HCT116 (cell line): ENCODE results near the gene PDCD2L. TPM values are rescaled to one million over a fixed set of nuclear protein-coding genes. Genes with fewer than 3 reads are reported as not detected.
A peak's percentile ranks its signal among the peaks of the same experiment; 100 is the strongest.

Experiments used
- ATAC-seq: fragments of 200-7000 bp; cut with Tn5 transposase; 2 replicates; pipeline ENCODE4 v1.9.1; 2020; ENCODE audit warnings: mild to moderate bottlenecking, moderate library complexity
- BruUV-seq: library from RNA; stranded (reverse); fragments of 400-500 nt; replicated peaks from 2 replicates; lab custom pipeline; 2021; lab: Mats Ljungman, UMichigan
- CTCF ChIA-PET: fragments of 300-600 bp; sonication (Branson Sonifier 250); formaldehyde crosslinking; loops from one replicate; lab custom pipeline; 2021; ENCODE audit warnings: antibody characterized with exemption; lab: Charles Lee
- POLR2A ChIA-PET: fragments of 300-600, 350-600 bp; sonication (Branson Sonifier 250); formaldehyde crosslinking; loops from one replicate; lab custom pipeline; 2021; ENCODE audit warnings: antibody characterized with exemption; lab: Charles Lee
- RAD21 ChIA-PET, 2 experiments: fragments of 300-600 bp; sonication (Branson Sonifier 250); formaldehyde crosslinking; loops; one replicate each; lab custom pipeline; 2023; ENCODE audit warnings: low total read pairs in 2 of 2; ENCODE audit not compliant: uncharacterized antibody in 2 of 2, unreplicated experiment in 2 of 2, low non-redundant PET in 1 of 2; lab: Charles Lee
- DNase-seq: peaks from one replicate; pipeline ENCODE4 v3.0.0-alpha.2; 2010; ENCODE audit warnings: low read depth, low spot score
- H2AFZ ChIP-seq: fragments of 200-600 bp; shearing (Covaris generic), sonication (generic); 2 replicates; pipeline ENCODE4 v1.6.1; 2017; ENCODE audit warnings: low read depth, mixed run types, mixed read lengths, antibody characterized with exemption, low read length; ENCODE audit not compliant: poor library complexity, severe bottlenecking
- H3K27ac ChIP-seq: 2 replicates; pipeline ENCODE4 v1.5.1; 2012; ENCODE audit warnings: low read depth, low read length
- H3K27me3 ChIP-seq: fragments of 200-600 bp; sonication (generic); 2 replicates; pipeline ENCODE4 v1.6.1; 2016; ENCODE audit warnings: mixed run types, low read length, mixed read lengths; ENCODE audit not compliant: insufficient read depth
- H3K36me3 ChIP-seq, 2 experiments: fragments of 200-500 bp in 1 of 2; fragments of 200-600 bp in 1 of 2; sonication (Bioruptor generic) in 1 of 2; sonication (generic) in 1 of 2; 2 replicates each; pipeline versions ENCODE4 v1.5.1 to v1.6.1; 2014 to 2016; ENCODE audit warnings: low read length in 2 of 2, inconsistent platforms in 1 of 2, mixed read lengths in 1 of 2, mixed run types in 1 of 2; ENCODE audit not compliant: insufficient read depth in 2 of 2, control insufficient read depth in 1 of 2
- H3K4me1 ChIP-seq, 2 experiments: fragments of 200-600 bp in 1 of 2; sonication (generic) in 1 of 2; 2 replicates each; pipeline versions ENCODE4 v1.5.1 to v1.6.1; 2012 to 2017; ENCODE audit warnings: low read length in 2 of 2, inconsistent platforms in 1 of 2, mild to moderate bottlenecking in 1 of 2, mixed read lengths in 1 of 2, mixed run types in 1 of 2, moderate library complexity in 1 of 2; ENCODE audit not compliant: insufficient read depth in 2 of 2, control insufficient read depth in 1 of 2
- H3K4me2 ChIP-seq: fragments of 200-600 bp; sonication (generic); 2 replicates; pipeline ENCODE4 v1.6.1; 2017; ENCODE audit warnings: mixed run types, low read length, mixed read lengths
- H3K4me3 ChIP-seq, 2 experiments: fragments of 200-600 bp in 1 of 2; sonication (generic) in 1 of 2; replicated peaks in 1 of 2; 2 replicates each; pipeline ENCODE4 v1.5.1; 2011 to 2016; ENCODE audit warnings: low read length in 2 of 2, control low read depth in 1 of 2, low read depth in 1 of 2, mild to moderate bottlenecking in 1 of 2, mixed read lengths in 1 of 2, mixed run types in 1 of 2
- H3K79me2 ChIP-seq: fragments of 200-600 bp; sonication (generic); 2 replicates; pipeline ENCODE4 v1.6.1; 2017; ENCODE audit warnings: mild to moderate bottlenecking, mixed run types, low read length, moderate library complexity, mixed read lengths; ENCODE audit not compliant: insufficient read depth
- H3K9ac ChIP-seq: fragments of 200-600 bp; sonication (generic); 2 replicates; pipeline ENCODE4 v1.6.1; 2016; ENCODE audit warnings: low read length, mixed read lengths
- H3K9me2 ChIP-seq: fragments of 200-600 bp; sonication (generic), shearing (Covaris generic); 2 replicates; pipeline ENCODE4 v1.6.1; 2017; ENCODE audit warnings: mixed run types, mild to moderate bottlenecking, moderate library complexity; ENCODE audit not compliant: insufficient read depth
- H3K9me3 ChIP-seq, 2 experiments: fragments of 200-500 bp in 1 of 2; fragments of 200-600 bp in 1 of 2; sonication (Bioruptor generic) in 1 of 2; sonication (generic) in 1 of 2; 2 replicates each; pipeline ENCODE4 v1.6.1; 2014 to 2017; ENCODE audit warnings: low read length in 2 of 2, mixed read lengths in 2 of 2, inconsistent platforms in 1 of 2, low read depth in 1 of 2, mild to moderate bottlenecking in 1 of 2, mixed run types in 1 of 2, moderate library complexity in 1 of 2; ENCODE audit not compliant: control insufficient read depth in 1 of 2, insufficient read depth in 1 of 2
- H4K20me1 ChIP-seq: fragments of 200-600 bp; sonication (generic), shearing (Covaris generic); 2 replicates; pipeline ENCODE4 v1.6.1; 2017; ENCODE audit warnings: mixed run types, mild to moderate bottlenecking, moderate library complexity; ENCODE audit not compliant: insufficient read depth
- POLR2A ChIP-seq: IDR thresholded peaks from 2 replicates; pipeline ENCODE4 v1.7.0; 2011; ENCODE audit warnings: borderline replicate concordance; ENCODE audit not compliant: insufficient read depth, insufficient read length; ENCODE audit errors: extremely low read depth
- POLR2AphosphoS5 ChIP-seq: IDR thresholded peaks from 2 replicates; pipeline ENCODE4 v1.6.1; 2011; ENCODE audit warnings: mild to moderate bottlenecking, low read depth, low read length, moderate library complexity
- RAD21 ChIP-seq: IDR thresholded peaks from 2 replicates; pipeline ENCODE4 v1.6.1; 2012; ENCODE audit warnings: low read depth, mild to moderate bottlenecking
- SP1 ChIP-seq: IDR thresholded peaks from 2 replicates; pipeline ENCODE4 v1.6.1; 2012; ENCODE audit warnings: low read depth
- SRF ChIP-seq: IDR thresholded peaks from 2 replicates; pipeline ENCODE4 v1.6.1; 2012; ENCODE audit warnings: low read depth
- TCF7L2 ChIP-seq: IDR thresholded peaks from 2 replicates; pipeline ENCODE4 v1.7.0; 2011; ENCODE audit warnings: borderline replicate concordance, inconsistent platforms; ENCODE audit not compliant: insufficient read depth, insufficient read length; ENCODE audit errors: extremely low read depth
- ZNF274 ChIP-seq: fragments of 200-500 bp; sonication (Bioruptor generic); IDR thresholded peaks from 2 replicates; pipeline ENCODE4 v1.6.1; 2014; ENCODE audit warnings: mild to moderate bottlenecking, low read depth, low read length, inconsistent platforms
- intact Hi-C: fragments of 100-400 bp; cut with micrococcal nuclease; formaldehyde crosslinking; loops from 2 replicates; pipeline ENCODE4 v1.10.0; 2022
- total RNA-seq: library from RNA; stranded (reverse); gene quantifications from one replicate; pipeline ENCODE4 v1.2.1, GENCODE V29; 2021; ENCODE audit not compliant: unreplicated experiment
- TF ChIP-seq, protein P1 (sequence below), 3 experiments: fragments of 200-600 bp in 1 of 3; sonication (generic) in 1 of 3; IDR thresholded peaks in 2 of 3; conservative IDR thresholded peaks in 1 of 3; 2 replicates each; pipeline ENCODE4 v1.5.1; 2012 to 2017; ENCODE audit warnings: low read depth in 2 of 3, low read length in 2 of 3, antibody characterized with exemption in 1 of 3, borderline replicate concordance in 1 of 3, control low read depth in 1 of 3, mild to moderate bottlenecking in 1 of 3, mixed read lengths in 1 of 3, mixed run types in 1 of 3, moderate library complexity in 1 of 3; ENCODE audit not compliant: insufficient read depth in 1 of 3
- TF ChIP-seq, protein P2 (sequence below): IDR thresholded peaks from 2 replicates; pipeline ENCODE4 v1.6.1; 2012
- TF ChIP-seq, protein P3 (sequence below): IDR thresholded peaks from 2 replicates; pipeline ENCODE4 v1.6.1; 2012

PDCD2L gene
- total RNA-seq, 1 experiment from 2014 or later: 30.0 TPM

DNA sequence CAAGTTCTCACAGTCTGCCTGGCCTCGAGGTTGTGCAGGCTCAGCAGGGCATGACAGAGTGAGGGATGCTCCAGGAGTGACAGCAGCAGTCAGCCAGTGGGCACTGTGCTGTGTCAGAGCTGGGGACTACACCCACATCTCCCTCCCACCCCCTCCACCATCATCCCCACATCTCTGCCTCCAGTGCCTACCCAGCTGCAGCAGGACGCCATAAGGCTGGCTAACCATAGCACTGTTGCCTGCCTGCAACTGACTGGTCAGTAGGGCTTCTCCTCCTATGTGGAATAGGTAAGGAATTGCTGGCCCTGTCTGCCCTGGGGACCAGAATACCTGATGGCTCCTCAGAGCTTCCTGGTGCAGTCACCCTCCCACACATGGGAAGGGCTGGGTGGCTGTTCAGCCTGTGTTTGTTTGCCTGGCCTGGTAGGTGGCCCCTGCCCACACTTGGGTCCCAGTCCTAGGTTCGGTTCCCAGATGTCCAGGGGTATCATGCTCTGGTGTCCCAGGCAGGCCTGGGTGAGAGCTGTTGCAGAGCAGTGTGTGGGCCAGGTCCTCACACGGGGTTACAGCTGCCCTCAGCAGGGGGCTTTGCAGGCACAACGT, 23.5 kb upstream of the PDCD2L start:
- intact Hi-C loops: no loop called here
- no peak for DNase-seq
- Histone ChIP-seq H3K9ac (no peak overlapping the region), H3K9me2 (no peaks in the 10 kb centered on the region), H3K27me3 (no peaks in the 10 kb centered on the region), H3K27ac (no peak overlapping the region), H2AFZ (no peak overlapping the region), H3K4me2 (no peak overlapping the region), H3K9me3 (no peaks in the 10 kb centered on the region), H4K20me1 (no peaks in the 10 kb centered on the region), H3K4me3 (no peak overlapping the region), H3K4me1 (no peaks in the 10 kb centered on the region), H3K36me3 (peaks cover 71 to 76% of the 10 kb centered on the region in 2 experiments), H3K79me2 (peaks cover 61% of the 10 kb centered on the region)
- CTCF ChIA-PET: no interaction called here
- POLR2A ChIA-PET: no interaction called here
- ATAC-seq: no peak
- RAD21 ChIA-PET: no interaction called here
- BruUV-seq: no TSS peak
- TF ChIP-seq, protein P1, sequence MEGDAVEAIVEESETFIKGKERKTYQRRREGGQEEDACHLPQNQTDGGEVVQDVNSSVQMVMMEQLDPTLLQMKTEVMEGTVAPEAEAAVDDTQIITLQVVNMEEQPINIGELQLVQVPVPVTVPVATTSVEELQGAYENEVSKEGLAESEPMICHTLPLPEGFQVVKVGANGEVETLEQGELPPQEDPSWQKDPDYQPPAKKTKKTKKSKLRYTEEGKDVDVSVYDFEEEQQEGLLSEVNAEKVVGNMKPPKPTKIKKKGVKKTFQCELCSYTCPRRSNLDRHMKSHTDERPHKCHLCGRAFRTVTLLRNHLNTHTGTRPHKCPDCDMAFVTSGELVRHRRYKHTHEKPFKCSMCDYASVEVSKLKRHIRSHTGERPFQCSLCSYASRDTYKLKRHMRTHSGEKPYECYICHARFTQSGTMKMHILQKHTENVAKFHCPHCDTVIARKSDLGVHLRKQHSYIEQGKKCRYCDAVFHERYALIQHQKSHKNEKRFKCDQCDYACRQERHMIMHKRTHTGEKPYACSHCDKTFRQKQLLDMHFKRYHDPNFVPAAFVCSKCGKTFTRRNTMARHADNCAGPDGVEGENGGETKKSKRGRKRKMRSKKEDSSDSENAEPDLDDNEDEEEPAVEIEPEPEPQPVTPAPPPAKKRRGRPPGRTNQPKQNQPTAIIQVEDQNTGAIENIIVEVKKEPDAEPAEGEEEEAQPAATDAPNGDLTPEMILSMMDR (IDR thresholded peaks at IDR 0.05 in 2 of 3, conservative IDR thresholded peaks at IDR 0.05 in 1 of 3; ENCODE audit: borderline replicate concordance in 1 of 3, insufficient read depth in 1 of 3, low read depth in 2 of 3, low read length in 2 of 3): no peak
- TF ChIP-seq POLR2AphosphoS5: 0 out of 2 replicates have a peak, but pooled peaks have one; percentile 4

DNA sequence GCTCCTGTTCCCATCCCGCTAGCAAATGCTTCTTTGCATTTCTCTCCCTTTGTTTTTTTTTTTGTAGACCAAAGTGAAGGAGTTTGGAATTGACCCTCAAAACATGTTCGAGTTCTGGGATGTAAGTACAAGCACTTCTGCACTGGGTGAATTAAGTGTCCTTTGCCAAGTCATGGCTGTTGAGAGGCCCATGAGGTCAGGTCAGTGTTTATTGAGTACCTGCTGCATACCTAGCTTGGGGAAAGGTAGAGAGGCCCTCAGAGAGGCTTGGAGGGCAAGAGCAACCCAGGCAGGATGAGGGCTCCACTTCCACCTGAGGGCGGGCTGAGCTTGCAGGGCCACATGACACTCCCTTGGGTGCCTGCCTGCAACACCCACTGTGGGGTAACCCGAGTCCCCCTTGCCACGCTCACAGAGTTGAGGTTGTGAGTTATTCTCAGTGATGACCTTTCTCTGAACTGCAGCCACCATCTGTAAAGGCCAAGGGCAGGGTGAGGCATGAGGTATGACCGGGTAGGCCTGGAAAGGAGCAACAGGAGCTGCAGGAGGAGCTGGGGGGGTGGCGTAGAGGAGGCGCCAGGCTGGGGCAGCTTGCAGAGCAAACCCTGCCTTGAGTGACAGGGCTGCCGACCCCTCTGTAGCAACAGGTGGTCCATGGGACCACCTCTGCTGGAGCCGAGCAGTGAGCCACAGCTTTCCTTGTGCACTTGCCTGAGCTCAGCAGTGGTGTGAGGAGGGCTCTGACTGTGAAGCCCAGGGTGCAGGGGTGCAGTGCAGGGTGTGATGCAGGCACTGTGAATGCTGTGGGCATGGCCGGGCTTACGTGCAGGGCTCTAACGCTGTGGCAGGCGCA, 22.6 kb upstream of the PDCD2L start:
- H3K27me3 ChIP-seq: no peaks in the 10 kb centered on the region
- no peak overlapping the region for H3K27ac ChIP-seq
- CTCF ChIA-PET: no interaction called here
- intact Hi-C loops: no loop called here
- no peak overlapping the region for H3K4me2 ChIP-seq
- no peaks in the 10 kb centered on the region for H3K9me3 ChIP-seq
- no peak overlapping the region for H3K9ac ChIP-seq
- DNase-seq: no peak
- H3K4me1 ChIP-seq: no peaks in the 10 kb centered on the region
- peaks cover 61% of the 10 kb centered on the region for H3K79me2 ChIP-seq
- no peaks in the 10 kb centered on the region for H3K9me2 ChIP-seq
- no TSS peak for BruUV-seq
- RAD21 ChIA-PET: no interaction called here
- POLR2A ChIA-PET: no interaction called here
- H2AFZ ChIP-seq: no peak overlapping the region
- ATAC-seq: no peak
- no peaks in the 10 kb centered on the region for H4K20me1 ChIP-seq
- H3K4me3 ChIP-seq: no peak overlapping the region
- H3K36me3 ChIP-seq: peaks cover 76 to 82% of the 10 kb centered on the region in 2 experiments
- TF ChIP-seq, protein P1 (IDR thresholded peaks at IDR 0.05 in 2 of 3, conservative IDR thresholded peaks at IDR 0.05 in 1 of 3; ENCODE audit: borderline replicate concordance in 1 of 3, insufficient read depth in 1 of 3, low read depth in 2 of 3, low read length in 2 of 3): no peak
- TF ChIP-seq ZNF274 (no peak), SP1 (no peak), TCF7L2 (no peak), POLR2A (no peak), RAD21 (no peak), SRF (no peak)
- TF ChIP-seq, protein P2, sequence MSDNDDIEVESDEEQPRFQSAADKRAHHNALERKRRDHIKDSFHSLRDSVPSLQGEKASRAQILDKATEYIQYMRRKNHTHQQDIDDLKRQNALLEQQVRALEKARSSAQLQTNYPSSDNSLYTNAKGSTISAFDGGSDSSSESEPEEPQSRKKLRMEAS: no peak
- TF ChIP-seq, protein P3, sequence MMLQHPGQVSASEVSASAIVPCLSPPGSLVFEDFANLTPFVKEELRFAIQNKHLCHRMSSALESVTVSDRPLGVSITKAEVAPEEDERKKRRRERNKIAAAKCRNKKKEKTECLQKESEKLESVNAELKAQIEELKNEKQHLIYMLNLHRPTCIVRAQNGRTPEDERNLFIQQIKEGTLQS: no peak
